CD4-positive, alpha-beta T cell treated with Interleukin-21 for 1 hour (primary cell): ENCODE results near the gene CFAP65.

ENCODE experiments used
- DNase-seq: peaks from one replicate; pipeline ENCODE4 v3.0.0-alpha.2; 2020

Gene CFAP65

GRCh38 chr2:218961651-218962570 lies 79.4 kb downstream of the CFAP65 start:
- no peak for DNase-seq

- no peak for DNase-seq
Measured at GRCh38 chr2:218961229-218961628, 80.1 kb downstream of the CFAP65 start.

- DNase-seq, result no peak
Measured at GRCh38 chr2:218960309-218961165, 80.8 kb downstream of the CFAP65 start.

GRCh38 chr2:218959761-218960308 lies 81.5 kb downstream of the CFAP65 start:
- DNase-seq, result no peak

GRCh38 chr2:218959141-218959731 lies 82.1 kb downstream of the CFAP65 start, which contains the start of gene CDK5R2:
Gene CDK5R2 (plus strand): TSS chr2:218959666. CDS start chr2:218959821, 155 bp downstream.
- peak; percentile 73 for DNase-seq

- DNase-seq, result no peak
Measured at GRCh38 chr2:218958276-218958675, 83.0 kb downstream of the CFAP65 start.

GRCh38 chr2:218957671-218958070 lies 83.6 kb downstream of the CFAP65 start:
- no peak for DNase-seq

- DNase-seq, result no peak
Measured at GRCh38 chr2:218956039-218956438, 85.3 kb downstream of the CFAP65 start.

- no peak for DNase-seq
Measured at GRCh38 chr2:218954541-218955300, 86.6 kb downstream of the CFAP65 start.

GRCh38 chr2:218953366-218953954 lies 87.9 kb downstream of the CFAP65 start:
- DNase-seq, result no peak
